Measurements from ENCODE around the gene DLG2.
"Not testable (repeated sequence)": the region's sequence is repeated elsewhere in the genome, so short reads cannot be mapped to it uniquely, and the experiment has no call there.

Gene DLG2

DNA sequence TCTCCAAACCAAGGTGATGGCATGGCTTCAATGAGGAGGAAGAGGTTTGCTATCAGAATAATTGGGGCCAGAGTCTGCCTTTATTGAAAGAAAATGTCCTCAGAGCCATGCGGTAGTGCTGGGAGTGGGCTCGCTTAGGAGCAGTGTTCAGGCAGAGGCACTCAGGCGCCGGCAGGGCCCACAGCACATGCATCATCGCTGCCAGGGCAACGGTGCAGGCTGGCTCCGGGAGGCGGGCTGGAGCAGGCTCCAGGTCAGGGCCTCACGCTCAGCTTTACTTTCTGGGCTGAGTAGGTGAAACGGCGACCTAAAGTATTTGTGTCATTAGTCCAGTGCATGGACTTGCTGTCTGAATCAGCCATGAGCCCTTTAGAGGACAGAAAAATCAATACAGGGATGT is 2171.1 kb downstream of the DLG2 start:
- no peak for DNase-seq

DNA sequence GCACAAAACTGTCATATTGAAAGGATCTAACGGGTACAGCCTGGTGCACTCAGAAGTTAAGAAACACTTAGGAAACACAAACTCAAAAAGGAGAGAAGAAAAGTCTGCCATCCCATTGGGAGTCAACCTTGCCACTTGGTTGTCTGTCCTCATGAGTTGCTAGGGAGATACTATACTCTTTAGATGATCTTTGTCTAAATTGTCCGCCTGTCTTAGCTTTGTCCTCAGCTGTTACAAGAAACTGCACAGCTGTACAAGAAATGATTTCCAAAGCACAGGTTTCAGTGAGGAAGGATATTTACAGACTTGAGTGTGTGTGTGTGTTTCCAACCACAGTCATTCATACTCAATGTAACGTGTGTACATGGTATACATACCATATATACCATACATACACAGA is 2171.8 kb downstream of the DLG2 start:
- no peak for DNase-seq

DNA sequence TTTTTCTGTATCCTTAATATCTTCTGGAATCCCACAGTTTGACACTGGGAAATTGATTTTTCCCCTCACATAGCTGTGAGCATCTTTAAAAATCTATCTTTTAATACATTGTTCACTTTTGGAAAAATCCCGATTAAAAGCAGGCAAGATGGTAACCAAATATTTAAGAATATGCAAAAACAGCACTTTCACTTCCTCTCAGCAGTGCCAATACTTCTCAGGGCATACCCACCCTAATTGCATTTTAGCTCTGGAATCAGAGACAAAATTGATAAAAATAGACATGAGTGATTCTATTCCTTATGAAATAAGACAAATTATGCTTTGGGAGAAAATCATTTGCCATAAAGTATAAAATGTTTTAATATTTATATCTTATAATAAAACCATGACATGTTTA is 2172.5 kb downstream of the DLG2 start:
- no peak for DNase-seq

DNA sequence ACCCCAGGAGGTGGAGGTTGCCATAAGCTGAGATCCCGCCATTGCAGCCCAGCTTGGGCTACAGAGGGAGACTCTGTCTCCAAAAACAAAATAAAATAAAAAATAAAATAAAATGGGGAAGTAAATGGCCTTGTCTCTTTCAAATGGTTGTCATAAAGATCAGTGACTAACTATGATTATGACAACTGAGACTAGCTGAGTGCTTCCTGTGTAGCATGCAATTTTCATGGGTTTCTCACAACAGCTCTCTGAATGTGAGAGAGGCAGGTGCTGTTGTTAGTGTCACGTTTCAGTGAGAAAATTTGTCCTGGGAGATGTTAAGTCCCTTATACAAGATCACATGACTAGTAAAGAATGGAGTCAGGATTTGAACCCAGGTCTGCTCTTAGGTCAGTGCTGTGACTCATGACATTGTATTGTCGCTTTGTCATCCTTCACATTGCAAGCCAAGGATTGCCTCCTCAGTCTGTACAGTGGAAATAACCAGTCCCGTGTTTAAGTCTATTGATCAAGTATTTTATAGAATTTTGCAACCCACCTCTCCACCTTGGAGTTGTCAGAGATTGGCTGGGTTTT is 2177.7 kb downstream of the DLG2 start:
- DNase-seq: no peak

DNA sequence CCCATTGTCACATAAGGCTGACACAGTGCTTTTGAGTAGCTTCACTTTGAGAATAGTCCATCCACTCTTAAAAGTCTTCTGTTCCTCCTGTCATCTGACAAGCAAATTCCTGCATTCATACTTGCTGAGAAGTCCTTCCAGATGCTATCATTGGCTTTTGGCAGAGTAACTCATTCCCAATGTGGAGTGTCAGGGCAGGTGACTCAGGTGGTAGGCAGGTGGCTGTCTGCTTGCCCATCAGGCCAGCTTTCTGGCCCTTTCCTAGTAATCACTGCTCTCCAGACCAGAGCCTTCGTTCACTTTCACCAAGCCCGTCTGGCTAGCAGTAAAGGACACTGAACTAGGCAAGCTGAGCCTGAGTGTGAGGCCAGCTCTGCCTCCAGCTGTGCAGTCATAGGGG is 2178.5 kb downstream of the DLG2 start:
- no peak for DNase-seq

DNA sequence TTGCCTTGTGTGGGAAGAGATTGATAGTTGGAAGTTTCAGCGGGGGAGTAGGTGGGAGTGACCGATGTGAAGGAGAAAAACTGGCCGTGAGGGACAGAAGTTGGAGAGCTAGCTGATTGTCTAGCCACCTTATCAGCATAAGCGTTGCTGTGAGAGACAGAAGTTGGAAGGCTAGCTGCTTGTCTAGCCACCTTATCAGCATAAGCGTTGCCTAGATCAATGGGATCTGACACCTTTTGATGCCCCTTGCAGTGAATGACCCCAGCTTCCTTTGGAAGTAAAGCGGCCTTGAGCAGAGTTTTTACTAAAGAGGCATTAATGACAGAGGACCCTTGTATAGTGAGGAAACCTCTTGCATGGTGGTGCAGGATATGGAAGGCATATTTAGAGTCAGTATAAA is 2183.3 kb downstream of the DLG2 start:
- DNase-seq: not testable (repeated sequence)

DNA sequence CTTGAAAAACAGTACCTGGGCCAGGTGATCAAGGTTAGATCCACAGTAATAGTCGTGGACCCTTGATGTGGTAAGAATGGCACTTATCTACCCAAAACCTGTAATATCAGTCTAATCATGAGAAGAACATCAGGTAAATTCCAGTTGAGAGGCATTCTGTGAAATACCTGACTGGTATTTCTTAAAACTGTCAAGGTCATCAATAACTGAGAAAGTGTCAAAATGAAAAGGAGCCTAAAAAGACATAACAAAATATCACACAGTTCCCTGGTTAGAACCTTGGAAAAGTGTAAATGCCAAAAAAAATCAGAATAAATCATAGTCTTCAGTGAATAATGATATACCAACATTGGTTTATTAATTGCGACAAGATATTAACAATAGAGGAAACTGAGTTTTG is 2185.5 kb downstream of the DLG2 start:
- no peak for DNase-seq

DNA sequence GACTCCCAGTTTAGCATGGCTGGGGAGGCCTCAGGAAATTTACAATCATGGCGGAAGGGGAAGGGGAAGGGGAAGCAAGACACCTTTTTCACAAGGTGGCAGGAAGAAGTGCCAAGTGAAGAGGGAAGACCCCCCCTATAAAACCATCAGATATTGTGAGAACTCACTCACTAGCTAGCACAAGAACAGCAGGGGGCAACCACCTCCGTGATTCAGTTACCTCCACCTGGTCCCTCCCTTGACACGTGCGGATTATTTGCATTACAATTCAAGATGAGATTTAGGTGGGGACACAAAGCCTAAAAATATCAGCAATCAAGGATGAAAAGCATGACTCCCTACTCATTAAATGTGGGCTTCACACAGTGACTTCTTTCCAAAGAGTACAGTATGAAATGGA is 2186.0 kb downstream of the DLG2 start:
- no peak for DNase-seq

DNA sequence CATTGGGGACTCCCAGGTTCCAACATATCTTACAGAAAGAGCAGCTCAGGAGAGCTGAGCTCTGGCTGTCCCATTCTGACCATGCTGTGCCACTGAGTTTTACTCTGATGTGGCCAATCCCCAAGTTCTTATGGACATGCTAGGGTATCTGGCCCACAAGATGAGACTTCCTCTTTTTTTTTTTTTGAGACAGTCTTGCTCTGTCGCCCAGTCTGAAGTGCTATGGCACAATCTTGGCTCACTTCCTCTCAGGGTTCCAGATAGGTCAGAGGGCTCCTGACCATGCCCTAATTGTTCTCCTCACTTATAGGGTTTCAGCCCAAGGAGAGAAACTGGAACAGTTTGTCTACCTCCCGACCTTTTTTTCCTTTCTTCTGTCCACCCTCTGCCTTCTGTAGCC is 2188.7 kb downstream of the DLG2 start:
- no peak for DNase-seq

DNA sequence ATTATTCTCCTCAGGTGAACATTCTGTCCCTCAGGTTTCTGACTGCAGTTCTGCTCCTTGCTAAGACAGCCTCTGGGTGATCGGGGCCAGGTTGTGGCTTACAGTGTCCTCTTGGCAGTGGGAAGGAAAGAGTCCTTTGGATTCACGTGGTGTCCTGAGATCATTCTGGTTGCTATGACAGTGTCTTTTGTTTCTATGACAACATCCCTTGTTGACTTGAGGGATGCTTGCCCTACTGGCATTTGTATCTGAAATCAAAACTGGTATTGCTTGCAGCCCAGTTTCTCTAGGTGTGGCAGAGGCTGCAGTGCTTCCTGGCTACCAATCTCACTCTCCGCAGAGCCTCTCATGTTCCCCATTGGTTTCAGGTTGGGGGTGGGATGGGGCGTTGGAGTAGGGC is 2189.2 kb downstream of the DLG2 start:
- no peak for DNase-seq

DNA sequence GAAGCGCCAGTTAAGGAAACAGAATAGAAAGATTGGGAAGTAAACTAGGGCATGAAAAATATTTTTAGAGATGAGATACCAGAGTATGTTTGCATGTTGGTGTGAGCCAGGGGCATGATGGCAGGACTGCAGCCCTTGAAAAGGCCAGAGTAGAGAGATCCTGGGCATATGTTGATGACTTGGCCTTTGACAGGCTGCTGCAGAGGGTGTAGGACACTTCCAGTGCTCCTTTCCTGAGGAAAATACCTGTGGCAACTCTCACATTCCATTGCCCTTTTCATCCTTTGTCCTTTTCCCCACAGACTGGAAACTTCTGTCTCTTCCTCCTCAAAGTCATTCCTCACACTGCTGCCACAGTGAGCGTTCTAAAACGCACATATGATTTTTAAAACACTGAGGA is 2190.3 kb downstream of the DLG2 start:
- DNase-seq: no peak

DNA sequence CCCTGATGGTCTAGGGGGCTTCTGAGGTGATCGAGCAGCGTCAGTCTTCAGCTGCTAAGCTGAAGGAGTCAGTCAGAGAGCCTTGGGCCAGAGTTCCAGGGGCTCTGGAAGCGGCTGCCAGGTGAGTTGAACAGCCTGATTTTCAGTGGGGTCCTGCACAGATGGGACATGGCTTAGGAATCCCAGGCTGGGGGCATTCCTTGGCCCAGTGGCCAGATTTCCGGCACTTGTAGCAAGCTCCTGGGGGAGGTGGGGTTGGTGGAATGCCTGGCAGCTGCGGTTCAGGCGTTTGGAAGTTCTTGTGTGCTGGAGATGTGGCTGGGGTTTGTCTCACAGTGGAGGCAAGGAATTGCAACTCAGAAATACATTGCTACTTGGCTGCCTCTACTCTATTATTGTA is 2192.3 kb downstream of the DLG2 start:
- DNase-seq: not testable (repeated sequence)

DNA sequence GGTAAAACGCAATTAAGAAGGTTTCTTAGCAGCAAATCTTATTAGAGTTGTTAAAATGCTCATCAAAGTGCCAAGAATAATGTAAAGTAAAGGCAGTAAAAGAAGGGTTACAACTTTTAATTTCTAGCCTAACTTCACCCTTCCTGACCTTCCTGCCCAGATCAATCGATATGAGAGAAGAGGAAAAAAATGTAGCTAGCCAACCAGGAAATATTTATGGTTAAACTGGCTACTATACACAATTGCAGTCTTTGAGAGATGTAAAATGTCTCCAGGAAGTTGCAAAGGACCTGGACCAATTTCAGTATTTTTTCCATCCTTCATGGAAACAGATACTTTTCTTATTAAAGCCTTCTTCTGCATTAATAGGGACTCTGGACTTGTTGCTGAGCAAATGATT is 2199.2 kb downstream of the DLG2 start:
- DNase-seq: no peak

DNA sequence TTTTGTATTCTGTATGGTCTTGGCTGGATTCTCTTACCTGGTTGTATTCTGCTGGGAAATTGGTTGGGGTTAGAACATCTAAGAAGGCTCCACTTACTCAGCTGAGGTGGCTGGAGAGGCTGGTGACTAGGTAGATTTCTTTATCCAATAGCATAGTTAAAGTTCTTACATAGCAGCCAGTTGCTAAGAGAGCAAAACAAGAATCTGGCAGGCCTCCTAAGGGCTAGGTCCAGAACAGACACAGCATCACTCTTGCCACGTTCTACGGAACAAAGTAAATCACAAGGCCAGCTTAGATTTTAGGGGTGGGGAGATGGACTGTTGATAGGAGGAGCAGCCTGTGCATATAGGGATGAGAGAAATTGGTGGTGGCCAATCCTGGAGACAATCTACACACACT is 2199.6 kb downstream of the DLG2 start:
- no peak for DNase-seq

DNA sequence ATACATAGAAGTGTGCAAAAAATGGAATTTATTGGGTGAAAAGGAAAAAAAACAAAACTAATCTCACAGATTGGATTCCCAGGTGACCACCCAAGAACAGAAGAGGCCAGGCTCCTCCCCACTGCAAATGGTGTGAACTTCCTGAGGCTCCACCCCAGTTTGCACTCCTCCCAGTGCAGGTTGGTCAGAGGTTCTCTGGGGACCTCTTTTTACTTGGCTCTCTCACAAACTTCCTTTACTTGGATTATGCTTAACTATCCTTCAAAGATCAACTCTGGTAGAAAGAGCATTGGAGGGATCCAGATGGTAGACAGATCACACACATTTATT is 2202.0 kb downstream of the DLG2 start:
- no peak for DNase-seq

DNA sequence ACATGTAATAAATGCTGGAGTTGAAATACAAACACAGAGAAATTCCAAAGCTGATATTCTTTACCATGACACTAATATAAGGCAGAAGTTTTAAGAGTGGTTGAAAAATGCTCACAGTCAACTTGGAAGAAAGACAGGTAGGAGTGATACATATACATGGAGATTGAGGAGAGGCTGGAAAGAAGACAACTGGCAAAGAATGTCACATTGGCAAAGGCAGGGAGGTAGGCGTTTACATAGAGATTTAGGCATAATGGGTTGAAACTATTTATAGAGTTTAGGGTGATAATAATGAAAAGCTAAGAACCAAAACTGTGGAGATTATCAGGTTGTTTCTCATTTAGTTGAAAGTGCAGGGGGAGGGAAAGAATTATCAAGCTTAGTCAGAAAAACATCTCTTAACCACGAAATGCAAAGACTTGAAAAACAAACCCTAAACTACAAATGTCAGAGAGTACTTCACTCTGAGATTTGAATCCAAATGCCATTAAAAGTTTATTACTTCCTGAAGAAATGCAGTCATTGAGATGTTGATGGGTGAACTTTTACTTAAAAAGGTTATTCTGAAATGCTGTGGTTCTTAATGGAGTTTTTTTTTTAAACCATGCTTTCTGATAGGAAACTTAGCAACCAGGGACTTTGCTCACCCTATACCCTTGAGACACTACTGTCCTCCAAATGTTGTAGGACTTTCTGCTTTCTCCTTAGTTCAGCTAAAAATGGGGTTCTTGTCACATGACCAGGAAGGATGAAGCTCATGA is 2202.6 kb downstream of the DLG2 start:
- DNase-seq: no peak

DNA sequence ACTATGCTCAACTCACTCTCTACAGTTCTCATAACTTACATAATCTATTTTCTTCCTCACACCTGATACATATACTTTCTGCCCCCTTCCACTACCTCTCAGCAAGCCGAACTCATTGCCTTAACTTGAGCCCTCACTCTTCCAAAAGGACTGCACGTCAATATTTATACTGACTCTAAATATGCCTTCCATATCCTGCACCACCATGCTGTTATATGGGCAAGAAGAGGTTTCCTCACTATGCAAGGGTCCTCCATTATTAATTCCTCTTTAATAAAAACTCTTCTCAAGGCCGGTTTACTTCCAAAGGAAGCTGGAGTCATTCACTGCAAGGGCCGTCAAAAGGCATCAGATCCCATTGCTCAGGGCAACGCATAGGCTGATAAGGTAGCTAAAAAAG is 2204.5 kb downstream of the DLG2 start:
- DNase-seq: not testable (repeated sequence)

DNA sequence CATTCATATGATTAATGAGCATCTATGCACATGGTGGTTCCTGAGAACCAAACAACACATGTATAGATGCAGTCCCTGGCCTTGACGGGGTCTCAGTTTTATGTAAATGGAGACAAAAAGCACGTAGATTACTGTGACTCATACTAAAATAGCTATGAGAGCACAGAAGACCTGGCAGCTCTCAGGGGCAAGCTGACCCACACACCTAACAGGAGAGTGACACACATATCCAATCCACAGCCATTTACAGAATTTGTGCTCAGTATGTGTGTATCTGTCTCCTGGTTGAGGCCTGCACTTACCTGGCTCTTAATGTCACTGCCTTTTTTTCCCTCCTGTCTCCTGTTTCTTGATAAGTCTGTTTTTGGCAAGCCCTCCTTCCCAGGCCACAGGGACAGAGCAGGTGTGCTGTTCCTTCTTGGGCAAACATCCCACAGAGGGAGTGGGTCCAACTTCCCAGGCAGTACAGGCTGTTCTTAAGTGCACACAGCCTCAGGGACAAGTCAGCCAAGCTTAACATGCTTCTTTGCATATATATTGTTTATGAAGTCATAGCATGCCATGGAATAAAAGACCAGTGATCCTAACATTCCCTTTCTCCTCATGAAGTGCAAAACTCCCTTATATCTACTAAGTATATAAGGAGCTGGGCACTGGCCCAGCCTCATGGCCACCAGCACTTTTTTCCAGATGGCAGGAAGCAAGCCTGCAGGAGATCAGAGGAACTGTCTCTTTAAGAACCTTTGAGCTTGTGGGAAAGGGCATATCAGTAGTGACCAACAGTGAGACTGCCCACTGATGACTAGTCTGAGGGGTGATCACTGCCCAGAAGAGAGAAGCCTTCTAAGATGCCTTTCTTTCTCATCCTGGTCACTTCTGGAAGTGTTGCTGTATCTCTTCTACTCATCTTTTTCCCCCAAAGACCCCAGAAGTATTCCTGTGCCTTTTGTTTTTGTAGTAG is 2216.3 kb downstream of the DLG2 start:
- no peak for DNase-seq

DNA sequence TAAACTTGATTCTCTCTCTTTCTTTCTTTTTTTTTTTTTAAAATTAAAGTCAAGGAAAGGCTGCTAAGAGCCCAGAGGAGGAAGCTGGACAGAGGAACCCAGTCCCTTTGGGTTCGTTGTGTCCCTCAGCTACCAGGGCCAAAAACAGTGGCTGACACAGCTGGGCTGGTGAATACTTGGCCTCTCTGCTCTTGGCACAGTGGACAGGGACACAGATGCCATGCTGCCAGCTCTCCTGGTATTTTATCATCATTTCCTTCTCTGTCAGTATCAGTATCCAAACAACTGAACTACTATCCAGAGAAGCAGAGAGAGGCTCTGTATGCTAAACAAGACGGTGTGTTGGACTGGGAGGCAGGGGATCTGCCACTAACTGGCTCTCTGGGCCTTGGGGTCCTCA is 2217.3 kb downstream of the DLG2 start:
- DNase-seq: no peak

DNA sequence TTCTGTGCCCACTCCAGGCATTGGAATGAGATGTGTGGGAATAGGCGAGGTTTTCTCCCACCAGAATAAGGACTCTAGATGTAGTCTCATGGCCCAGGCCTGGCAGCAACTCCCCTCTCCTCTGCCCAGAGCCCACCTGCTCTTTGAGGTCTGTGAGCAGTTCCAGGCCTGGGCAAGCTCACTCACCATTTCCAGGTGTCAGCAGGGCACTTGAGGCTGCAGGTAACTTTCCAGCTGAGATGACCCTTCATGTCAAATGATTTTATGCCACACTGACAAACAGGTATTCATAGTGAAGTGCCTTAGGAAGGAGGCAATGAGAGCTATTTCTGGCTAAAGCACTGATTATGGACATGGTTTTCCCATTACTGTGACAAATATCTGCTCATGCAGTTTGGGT is 2217.7 kb downstream of the DLG2 start:
- no peak for DNase-seq

DNA sequence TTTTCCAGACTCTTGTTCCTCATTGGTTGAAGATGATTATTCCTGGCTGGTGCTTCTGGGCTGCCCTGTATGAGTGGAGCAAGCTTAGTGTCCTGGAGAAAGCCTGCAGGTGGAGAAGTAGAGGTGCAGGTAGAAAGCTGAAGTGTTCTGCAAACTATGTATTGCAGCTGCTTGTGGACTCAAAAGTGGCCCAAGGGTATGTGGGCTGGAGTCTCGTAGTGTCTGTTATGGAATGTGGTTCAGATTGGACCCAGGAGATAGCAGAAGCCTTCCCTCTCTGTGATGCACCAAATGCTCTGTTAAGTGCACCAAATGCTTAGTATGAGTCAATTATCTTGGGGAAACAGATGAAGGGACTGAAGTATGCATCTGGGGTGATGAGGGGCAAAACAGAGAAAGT is 2218.2 kb downstream of the DLG2 start:
- DNase-seq: no peak

Measured in RPMI8226 (cell line).